ENCODE measurements around the gene LRRC39. TPM values are rescaled to one million over a fixed set of nuclear protein-coding genes. Genes with fewer than 3 reads are reported as not detected.

The LRRC39 gene
- total RNA-seq, 1 experiment from 2014 or later: 0.54 TPM

DNA sequence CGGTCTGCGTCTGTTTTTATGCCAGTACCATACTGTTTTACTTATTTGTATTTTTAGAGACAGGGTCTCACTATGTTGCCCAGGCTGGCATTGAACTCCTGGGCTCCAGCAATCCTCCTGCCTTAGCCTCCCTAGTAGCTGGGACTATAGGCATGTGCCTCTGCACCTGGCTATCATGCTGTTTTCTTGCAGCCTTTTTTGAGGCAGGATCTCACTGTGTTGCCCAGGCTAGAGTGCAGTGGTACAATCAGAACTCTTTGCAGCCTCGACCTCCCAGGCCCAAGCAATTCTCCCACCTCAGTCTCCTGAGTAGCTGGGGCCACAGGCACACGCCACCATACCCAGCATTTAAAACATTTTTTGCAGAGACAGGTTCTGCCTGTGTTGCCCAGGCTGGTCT lies 5.3 kb upstream of the LRRC39 start:
- no peak for DNase-seq (ENCODE audit: low read depth, low spot score)
- H4K20me1 ChIP-seq (ENCODE audit: insufficient read depth): no peaks in the 10 kb centered on the region
- ChIA-PET POLR2A (no interaction called here), RAD21 (ENCODE audit: low non-redundant PET in 1 of 2, low total read pairs in 2 of 2, uncharacterized antibody in 2 of 2, unreplicated experiment in 2 of 2) (no interaction called here), CTCF (no interaction called here)
- H2AFZ ChIP-seq (ENCODE audit: low read depth, low read length, poor library complexity, severe bottlenecking): no peak overlapping the region
- no peaks in the 10 kb centered on the region for H3K4me1 ChIP-seq (ENCODE audit: control insufficient read depth in 1 of 2, insufficient read depth in 2 of 2, low read length in 2 of 2)
- no peak for ATAC-seq
- no peak overlapping the region for H3K4me2 ChIP-seq (ENCODE audit: low read length)
- BruUV-seq (replicated peaks): no TSS peak
- no peaks in the 10 kb centered on the region for H3K9me2 ChIP-seq (ENCODE audit: insufficient read depth)
- TF ChIP-seq CTCF (IDR thresholded peaks at IDR 0.05 in 2 of 3, conservative IDR thresholded peaks at IDR 0.05 in 1 of 3; ENCODE audit: borderline replicate concordance in 1 of 3, insufficient read depth in 1 of 3, low read depth in 2 of 3, low read length in 2 of 3): no peak
- TF ChIP-seq ZNF274 (IDR thresholded peaks at IDR 0.05; ENCODE audit: low read depth, low read length): no peak
- TF ChIP-seq EZH2 (IDR thresholded peaks at IDR 0.05): no peak
- no peak for TF ChIP-seq EGR1 (IDR thresholded peaks at IDR 0.05; ENCODE audit: low read depth)
- TF ChIP-seq MAX (IDR thresholded peaks at IDR 0.05): no peak
- TF ChIP-seq ZFX (IDR thresholded peaks at IDR 0.05): no peak
- TF ChIP-seq YY1 (IDR thresholded peaks at IDR 0.05; ENCODE audit: extremely low read depth, insufficient replicate concordance, low read depth, low read length): no peak
- no peak for TF ChIP-seq EZH2phosphoT487 (IDR thresholded peaks at IDR 0.05; ENCODE audit: borderline replicate concordance)
- TF ChIP-seq POLR2AphosphoS5 (IDR thresholded peaks at IDR 0.05; ENCODE audit: low read depth, low read length): no peak
- TF ChIP-seq, protein P1, sequence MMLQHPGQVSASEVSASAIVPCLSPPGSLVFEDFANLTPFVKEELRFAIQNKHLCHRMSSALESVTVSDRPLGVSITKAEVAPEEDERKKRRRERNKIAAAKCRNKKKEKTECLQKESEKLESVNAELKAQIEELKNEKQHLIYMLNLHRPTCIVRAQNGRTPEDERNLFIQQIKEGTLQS (IDR thresholded peaks at IDR 0.05): no peak
- no peaks in the 10 kb centered on the region for H3K79me2 ChIP-seq (ENCODE audit: insufficient read depth, low read length)
- H3K9me3 ChIP-seq (ENCODE audit: control insufficient read depth in 1 of 2, insufficient read depth in 1 of 2, low read depth in 1 of 2, low read length in 2 of 2): no peaks in the 10 kb centered on the region
- no peaks in the 10 kb centered on the region for H3K27me3 ChIP-seq (ENCODE audit: insufficient read depth, low read length)
- H3K27ac ChIP-seq (ENCODE audit: low read depth, low read length): no peak overlapping the region
- no peak overlapping the region for H3K4me3 ChIP-seq (replicated peaks in 1 of 2; ENCODE audit: low read depth in 1 of 2, low read length in 2 of 2)
- no peak overlapping the region for H3K9ac ChIP-seq (ENCODE audit: low read length)
- intact Hi-C loops (cut with micrococcal nuclease): no loop called here
- H3K36me3 ChIP-seq (ENCODE audit: control insufficient read depth in 1 of 2, insufficient read depth in 2 of 2, low read length in 2 of 2): no peaks in the 10 kb centered on the region
